GM12878 (cell line): ENCODE results near the gene DNAJB6.

ENCODE experiments used
- CEBPB ChIP-seq, 2 experiments: fragments of 150-350 bp in 1 of 2; IDR thresholded peaks; 2 replicates each; pipeline ENCODE4 v1.6.1; 2012 to 2014; ENCODE audit warnings: low read depth in 2 of 2, low read length in 2 of 2, borderline replicate concordance in 1 of 2, inconsistent platforms in 1 of 2
- CTCF ChIP-seq, 3 experiments: IDR thresholded peaks in 2 of 3; conservative IDR thresholded peaks in 1 of 3; 2 replicates each; pipeline ENCODE4 v1.5.1; 2011; ENCODE audit warnings: low read depth in 3 of 3, low read length in 3 of 3, mild to moderate bottlenecking in 3 of 3, control low read depth in 2 of 3, moderate library complexity in 2 of 3, inconsistent platforms in 1 of 3, mixed read lengths in 1 of 3; ENCODE audit not compliant: control insufficient read depth in 2 of 3, insufficient read depth in 1 of 3; ENCODE audit errors: extremely low read depth in 1 of 3
- IKZF2 ChIP-seq, 2 experiments: fragments of 450-650 bp; IDR thresholded peaks; 2 replicates each; pipeline ENCODE4 v1.6.1; 2017; ENCODE audit warnings: mild to moderate bottlenecking in 2 of 2, moderate library complexity in 2 of 2
- RAD21 ChIP-seq: IDR thresholded peaks from 2 replicates; pipeline ENCODE4 v1.6.1; 2011; ENCODE audit warnings: mild to moderate bottlenecking, low read depth, low read length, moderate library complexity; ENCODE audit not compliant: insufficient read depth
- SP1 ChIP-seq: IDR thresholded peaks from one replicate; pipeline ENCODE4 v1.6.1; 2011; ENCODE audit warnings: low read depth, low read length

DNA sequence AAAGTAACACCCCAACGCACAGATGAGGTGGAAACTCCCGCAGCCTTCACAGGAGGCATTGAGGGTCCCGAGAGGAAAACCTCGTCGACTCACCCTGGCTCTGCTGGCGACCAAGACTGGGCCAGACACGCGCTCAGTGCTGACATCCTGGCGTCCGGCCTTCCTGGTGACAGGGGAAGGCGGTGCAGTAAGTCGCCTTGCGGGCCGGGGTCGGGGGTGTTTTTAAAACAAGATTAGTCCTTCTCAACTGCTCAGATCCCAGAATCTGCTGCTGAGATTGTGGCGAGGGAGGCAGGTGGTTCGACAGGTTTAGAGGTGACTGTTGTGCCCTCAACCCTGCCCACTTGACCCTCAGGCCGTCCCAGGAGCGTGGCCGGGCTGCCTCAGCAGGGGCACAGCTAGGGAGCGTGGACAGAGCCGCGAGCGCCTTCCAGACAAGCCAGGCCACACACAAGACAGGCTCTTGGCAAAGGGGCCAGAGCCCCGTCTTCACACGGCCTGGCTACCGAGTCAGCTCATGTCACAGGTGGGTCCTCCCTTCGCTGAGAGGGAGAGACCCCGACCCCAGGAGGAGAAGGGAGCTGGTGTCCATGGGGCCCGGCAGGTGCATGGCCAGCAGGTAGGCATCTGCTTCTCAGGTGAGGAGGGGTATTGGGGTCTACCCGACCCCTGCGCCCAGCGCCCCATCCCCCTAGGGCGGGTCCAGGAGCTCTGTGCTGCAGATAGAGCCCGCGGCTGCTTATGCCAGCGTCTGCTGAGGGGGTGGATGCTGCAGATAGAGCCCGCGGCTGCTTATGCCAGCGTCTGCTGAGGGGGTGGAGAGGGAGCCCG is 81.6 kb downstream of the DNAJB6 start:
- no peak for TF ChIP-seq CEBPB (IDR thresholded peaks at IDR 0.05; ENCODE audit: borderline replicate concordance in 1 of 2, low read depth in 2 of 2, low read length in 2 of 2)
- no peak for TF ChIP-seq RAD21
- no peak for TF ChIP-seq IKZF2 (IDR thresholded peaks at IDR 0.05)
- TF ChIP-seq CTCF (IDR thresholded peaks at IDR 0.05 in 2 of 3, conservative IDR thresholded peaks at IDR 0.05 in 1 of 3; ENCODE audit: control insufficient read depth in 2 of 3, extremely low read depth in 1 of 3, insufficient read depth in 1 of 3, low read depth in 3 of 3, low read length in 3 of 3): no peak
- no peak for TF ChIP-seq SP1
